Hepatocyte (in vitro differentiated cells): ENCODE measurements around the gene SART3. TPM values are rescaled to one million over a fixed set of nuclear protein-coding genes. Genes with fewer than 3 reads are reported as not detected.
A peak's percentile ranks its signal among the peaks of the same experiment; 100 is the strongest.

ENCODE experiments used
- DNase-seq: peaks from one replicate; pipeline ENCODE4 v3.0.0-alpha.2; 2016; ENCODE audit warnings: low spot score
- H2AFZ ChIP-seq: fragments of 200-600 bp; sonication (generic); 2 replicates; pipeline ENCODE4 v1.6.0; 2016; ENCODE audit warnings: antibody characterized with exemption, mild to moderate bottlenecking
- H3K27ac ChIP-seq: fragments of 200-600 bp; sonication (generic); 2 replicates; pipeline ENCODE4 v1.5.1; 2016; ENCODE audit warnings: mild to moderate bottlenecking
- H3K27me3 ChIP-seq: fragments of 200-600 bp; sonication (generic); 2 replicates; pipeline ENCODE4 v1.6.1; 2016
- H3K36me3 ChIP-seq: fragments of 200-600 bp; sonication (generic); replicated peaks from 2 replicates; pipeline ENCODE4 v1.5.1; 2016; ENCODE audit warnings: low read depth; ENCODE audit not compliant: insufficient read depth
- H3K4me1 ChIP-seq: fragments of 200-600 bp; sonication (generic); 2 replicates; pipeline ENCODE4 v1.5.1; 2016; ENCODE audit warnings: mild to moderate bottlenecking, moderate library complexity; ENCODE audit not compliant: insufficient read depth
- H3K4me2 ChIP-seq: fragments of 200-600 bp; sonication (generic); 2 replicates; pipeline ENCODE4 v1.6.0; 2016
- H3K4me3 ChIP-seq: fragments of 200-600 bp; sonication (generic); 2 replicates; pipeline ENCODE4 v1.5.1; 2016; ENCODE audit warnings: mild to moderate bottlenecking
- H3K79me2 ChIP-seq: fragments of 200-600 bp; sonication (generic); 2 replicates; pipeline ENCODE4 v1.6.0; 2017; ENCODE audit warnings: mild to moderate bottlenecking
- H3K9me2 ChIP-seq: fragments of 200-600 bp; sonication (generic); replicated peaks from 2 replicates; pipeline ENCODE4 v1.6.0; 2017; ENCODE audit warnings: mild to moderate bottlenecking; ENCODE audit not compliant: insufficient read depth
- H3K9me3 ChIP-seq: fragments of 200-600 bp; sonication (generic); 2 replicates; pipeline ENCODE4 v1.5.1; 2016; ENCODE audit warnings: low read depth, mild to moderate bottlenecking
- H4K20me1 ChIP-seq: fragments of 200-600 bp; sonication (generic); 2 replicates; pipeline ENCODE4 v1.6.0; 2016; ENCODE audit warnings: mild to moderate bottlenecking; ENCODE audit not compliant: insufficient read depth, poor library complexity, severe bottlenecking
- EZH2 ChIP-seq: fragments of 200-600 bp; sonication (generic); IDR thresholded peaks from 2 replicates; pipeline ENCODE4 v1.6.1; 2016; ENCODE audit warnings: antibody characterized with exemption, mild to moderate bottlenecking, borderline replicate concordance
- EZH2phosphoT487 ChIP-seq: fragments of 200-600 bp; sonication (generic); IDR thresholded peaks from one replicate; pipeline ENCODE4 v1.6.1; 2018; ENCODE audit warnings: antibody characterized with exemption, mild to moderate bottlenecking, low read depth, moderate library complexity; ENCODE audit not compliant: unreplicated experiment, severe bottlenecking
- WGBS: methylation state at CpG from one replicate; pipeline ENCODE4 v1.1.6; 2016; ENCODE audit warnings: low lambda C conversion rate; ENCODE audit errors: missing lambda C conversion rate; 5-methylcytosine and 5-hydroxymethylcytosine counted together
- polyA plus RNA-seq: library from polyadenylated mRNA; unstranded; fragments of >200 nt; fragmentation: Nextera tagmentation; extraction: Ambion mirVana; gene quantifications from 2 replicates; pipeline ENCODE4 v1.2.1, GENCODE V29; 2016
- total RNA-seq: library from RNA; depleted of rRNA; stranded (reverse); fragments of >200 nt; gene quantifications from 2 replicates; pipeline ENCODE4 v1.2.3, GENCODE V29; 2014
- TF ChIP-seq, protein P1 (sequence below): fragments of 200-600 bp; sonication (generic); IDR thresholded peaks from 2 replicates; pipeline ENCODE4 v1.5.1; 2016; ENCODE audit warnings: antibody characterized with exemption, mild to moderate bottlenecking; ENCODE audit not compliant: poor library complexity

The SART3 gene
- total and polyA plus RNA-seq, 2 experiments from 2014 or later, result 25.0 to 60.4 TPM

DNA sequence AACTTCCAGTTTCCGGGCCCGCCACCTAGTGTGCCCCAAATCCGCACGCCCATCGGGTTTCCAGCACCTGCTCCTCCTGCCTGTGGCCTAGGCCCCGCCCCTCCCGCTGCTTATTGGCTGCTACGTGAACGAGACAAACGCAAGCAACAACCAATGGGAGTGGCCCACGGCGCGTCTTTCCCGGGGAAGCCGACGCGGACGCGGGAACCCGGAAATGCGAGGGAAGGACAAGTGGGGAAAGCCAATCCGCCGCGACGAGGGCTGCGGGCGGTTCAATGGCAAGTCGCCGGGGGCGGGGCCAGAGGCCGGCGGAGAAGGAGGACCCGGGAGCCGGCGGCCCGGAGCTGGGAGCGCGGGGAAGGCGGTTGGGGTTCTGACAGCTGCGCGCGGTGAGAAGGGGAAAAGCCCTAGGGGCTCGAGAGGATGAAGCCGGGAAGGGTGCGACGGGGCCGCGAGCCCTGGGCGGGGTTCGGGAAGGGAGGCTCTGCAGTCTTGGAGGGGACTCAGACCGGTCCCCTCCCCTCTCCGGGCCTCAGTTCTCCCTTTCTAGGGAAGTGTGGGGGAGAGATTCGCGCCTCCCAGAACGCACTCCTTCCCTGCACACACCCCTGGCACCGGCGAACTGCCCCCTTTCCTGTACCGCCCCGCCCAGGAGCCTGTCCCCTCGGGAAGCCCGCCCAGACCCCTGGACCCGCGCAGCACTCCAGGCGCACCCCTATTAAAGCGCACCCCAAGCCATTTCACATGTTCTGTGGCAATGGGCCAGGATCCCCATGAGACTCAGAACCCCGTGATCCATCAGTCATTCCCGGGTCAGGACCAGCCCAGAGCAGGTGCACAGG is 45.8 kb downstream of the SART3 start, which contains the start of gene FICD:
TSS of gene FICD (plus strand) at position 305 of the 842 bp plus-strand sequence. CDS start 1,696 bp downstream, outside the sequence.
- DNase-seq, result peak; percentile 99
- Histone ChIP-seq H3K9me3 (no peaks in the 10 kb centered on the region), H3K36me3 (no peaks in the 10 kb centered on the region), H3K79me2 (no peaks in the 10 kb centered on the region), H2AFZ (peak within 1 kb of the TSS; percentile 29), H3K27ac (peak within 1 kb of the TSS; percentile 20), H4K20me1 (no peaks in the 10 kb centered on the region), H3K27me3 (no peaks in the 10 kb centered on the region), H3K4me1 (peaks cover 6% of the 10 kb centered on the region), H3K9me2 (no peaks in the 10 kb centered on the region), H3K4me2 (peak within 1 kb of the TSS; percentile 85), H3K4me3 (peak within 1 kb of the TSS; percentile 32)
- TF ChIP-seq EZH2 (no peak), EZH2phosphoT487 (no peak)
- 3% methylated on average over 45 of the region's 67 CpGs for WGBS

DNA sequence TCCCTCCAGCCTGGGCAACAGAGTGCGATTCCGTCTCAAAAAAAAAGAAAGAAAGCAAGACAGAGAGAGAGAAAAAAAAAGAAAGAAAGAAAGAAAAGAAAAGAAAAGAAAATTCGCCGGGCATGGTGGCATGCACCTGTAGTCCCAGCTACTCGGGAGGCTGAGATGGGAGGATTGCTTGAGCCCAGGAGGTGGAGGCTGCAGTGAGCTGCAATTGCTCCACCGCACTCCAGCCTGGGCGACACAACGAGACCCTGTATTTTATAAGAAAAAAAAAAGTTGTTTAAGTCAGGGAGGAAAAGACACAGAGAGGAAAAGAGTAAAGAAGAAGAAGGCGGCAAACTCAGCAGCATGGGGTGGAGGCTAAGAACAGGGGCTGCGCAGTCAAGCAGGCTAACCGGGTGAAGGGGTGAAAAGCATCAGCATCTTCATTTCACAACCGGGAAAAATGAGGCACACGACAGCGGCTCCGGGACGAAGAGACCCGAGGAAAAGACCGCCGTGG is 46.5 kb downstream of the SART3 start:
- H3K9me3 ChIP-seq, result no peaks in the 10 kb centered on the region
- DNase-seq, result no peak
- peak overlapping the region; percentile 70 for H3K4me2 ChIP-seq
- no peak overlapping the region for H3K27ac ChIP-seq
- H2AFZ ChIP-seq, result no peak overlapping the region
- no peaks in the 10 kb centered on the region for H3K9me2 ChIP-seq
- H3K36me3 ChIP-seq, result no peaks in the 10 kb centered on the region
- peaks cover 6% of the 10 kb centered on the region for H3K4me1 ChIP-seq
- no peaks in the 10 kb centered on the region for H3K27me3 ChIP-seq
- H4K20me1 ChIP-seq, result no peaks in the 10 kb centered on the region
- WGBS, result 31% methylated on average over 17 of the region's 19 CpGs
- H3K4me3 ChIP-seq, result no peak overlapping the region
- TF ChIP-seq EZH2 (no peak), EZH2phosphoT487 (no peak)
- TF ChIP-seq, protein P1, sequence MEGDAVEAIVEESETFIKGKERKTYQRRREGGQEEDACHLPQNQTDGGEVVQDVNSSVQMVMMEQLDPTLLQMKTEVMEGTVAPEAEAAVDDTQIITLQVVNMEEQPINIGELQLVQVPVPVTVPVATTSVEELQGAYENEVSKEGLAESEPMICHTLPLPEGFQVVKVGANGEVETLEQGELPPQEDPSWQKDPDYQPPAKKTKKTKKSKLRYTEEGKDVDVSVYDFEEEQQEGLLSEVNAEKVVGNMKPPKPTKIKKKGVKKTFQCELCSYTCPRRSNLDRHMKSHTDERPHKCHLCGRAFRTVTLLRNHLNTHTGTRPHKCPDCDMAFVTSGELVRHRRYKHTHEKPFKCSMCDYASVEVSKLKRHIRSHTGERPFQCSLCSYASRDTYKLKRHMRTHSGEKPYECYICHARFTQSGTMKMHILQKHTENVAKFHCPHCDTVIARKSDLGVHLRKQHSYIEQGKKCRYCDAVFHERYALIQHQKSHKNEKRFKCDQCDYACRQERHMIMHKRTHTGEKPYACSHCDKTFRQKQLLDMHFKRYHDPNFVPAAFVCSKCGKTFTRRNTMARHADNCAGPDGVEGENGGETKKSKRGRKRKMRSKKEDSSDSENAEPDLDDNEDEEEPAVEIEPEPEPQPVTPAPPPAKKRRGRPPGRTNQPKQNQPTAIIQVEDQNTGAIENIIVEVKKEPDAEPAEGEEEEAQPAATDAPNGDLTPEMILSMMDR, result no peak
- no peaks in the 10 kb centered on the region for H3K79me2 ChIP-seq

DNA sequence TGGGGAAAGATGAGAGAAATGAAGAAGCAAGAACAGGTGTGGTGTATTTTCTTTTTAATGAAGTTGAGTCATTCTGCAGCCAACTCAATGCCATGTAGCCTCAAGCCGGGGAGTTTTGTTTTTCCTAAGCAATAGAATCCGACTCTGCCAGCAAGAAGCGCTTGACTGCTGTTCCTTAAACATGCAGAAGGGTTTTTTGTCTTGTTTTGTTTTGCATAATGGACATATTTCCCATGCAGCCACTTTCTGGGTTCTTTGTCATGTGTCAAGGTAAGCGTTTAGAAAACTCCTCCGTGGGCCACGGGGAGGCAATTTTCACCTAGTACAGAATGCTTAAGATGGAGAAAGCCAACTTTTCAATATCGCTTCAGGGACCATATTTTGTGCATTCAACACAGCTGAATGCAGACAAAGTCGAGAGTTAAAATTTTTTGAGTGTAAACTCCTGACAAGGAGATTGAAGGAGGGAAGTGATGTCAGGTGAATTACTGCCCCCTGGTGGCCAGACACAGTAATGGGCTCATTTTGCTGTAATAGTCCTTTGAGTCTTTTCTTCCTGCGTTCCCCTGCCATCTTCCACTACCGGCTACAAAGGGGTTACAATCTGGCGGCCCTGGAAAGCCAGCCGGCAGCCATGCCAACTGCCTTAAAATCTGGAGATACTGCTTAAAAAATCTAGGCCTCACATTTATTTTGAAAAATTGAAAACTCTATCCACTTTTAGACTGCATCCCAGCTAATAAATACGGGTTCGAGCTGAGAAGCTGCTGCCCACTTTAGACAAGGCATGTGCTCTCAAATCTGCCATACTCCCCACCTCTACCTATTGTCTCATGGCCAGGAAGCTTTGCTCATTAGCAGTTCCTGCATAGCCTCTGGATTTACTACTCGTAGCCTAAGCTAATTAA is 49.1 kb downstream of the SART3 start:
- Histone ChIP-seq H3K27ac (no peak overlapping the region), H3K4me3 (no peak overlapping the region), H2AFZ (peak overlapping the region; percentile 1), H3K9me3 (no peaks in the 10 kb centered on the region), H3K36me3 (no peaks in the 10 kb centered on the region), H3K4me2 (peak overlapping the region; percentile 46), H3K79me2 (no peaks in the 10 kb centered on the region), H3K27me3 (no peaks in the 10 kb centered on the region), H4K20me1 (no peaks in the 10 kb centered on the region), H3K4me1 (peaks cover 6% of the 10 kb centered on the region), H3K9me2 (no peaks in the 10 kb centered on the region)
- 32% methylated on average over 15 of the region's 15 CpGs for WGBS
- TF ChIP-seq EZH2phosphoT487, result no peak
- TF ChIP-seq, protein P1, result peak; percentile 92
- peak; percentile 83 for DNase-seq
